ENCODE results near the gene SLC39A5.
"Not testable (repeated sequence)": the region's sequence is repeated elsewhere in the genome, so short reads cannot be mapped to it uniquely, and the experiment has no call there.

The SLC39A5 gene

GRCh38 chr12:56248711-56249110 is 18.9 kb downstream of the SLC39A5 start:
- no peak for DNase-seq

- no peak for DNase-seq
Measured at GRCh38 chr12:56252649-56253048, 22.8 kb downstream of the SLC39A5 start.

GRCh38 chr12:56253091-56253490 is 23.2 kb downstream of the SLC39A5 start:
- no peak for DNase-seq

GRCh38 chr12:56255671-56256070 is 25.8 kb downstream of the SLC39A5 start:
- no peak for DNase-seq

- no peak for DNase-seq
Measured at GRCh38 chr12:56256326-56256960, 26.6 kb downstream of the SLC39A5 start.

GRCh38 chr12:56257071-56257470 is 27.2 kb downstream of the SLC39A5 start:
- no peak for DNase-seq

- DNase-seq: peak; percentile 38
Measured at GRCh38 chr12:56257491-56258067, 27.7 kb downstream of the SLC39A5 start.

- peak; percentile 44 for DNase-seq
Measured at GRCh38 chr12:56258068-56258819, 28.4 kb downstream of the SLC39A5 start, which contains the start of gene ANKRD52. Gene ANKRD52 (minus strand): TSS chr12:56258384. CDS start chr12:56258269, 115 bp downstream.

GRCh38 chr12:56258820-56259183 is 29.0 kb downstream of the SLC39A5 start:
- no peak for DNase-seq

GRCh38 chr12:56260380-56260779 is 30.5 kb downstream of the SLC39A5 start:
- no peak for DNase-seq

- DNase-seq: no peak
Measured at GRCh38 chr12:56260921-56261320, 31.1 kb downstream of the SLC39A5 start.

- DNase-seq: no peak
Measured at GRCh38 chr12:56261503-56262232, 31.8 kb downstream of the SLC39A5 start.

- not testable (repeated sequence) for DNase-seq
Measured at GRCh38 chr12:56262955-56263354, 33.1 kb downstream of the SLC39A5 start.

GRCh38 chr12:56266068-56266692 is 36.3 kb downstream of the SLC39A5 start:
- not testable (repeated sequence) for DNase-seq

- peak; percentile 90 for DNase-seq
Measured at GRCh38 chr12:56266693-56267442, 37.0 kb downstream of the SLC39A5 start, which contains the start of gene COQ10A. Gene COQ10A (plus strand): TSS chr12:56266942. CDS start chr12:56267119, 177 bp downstream.

- DNase-seq: no peak
Measured at GRCh38 chr12:56267443-56268071, 37.7 kb downstream of the SLC39A5 start.

- no peak for DNase-seq
Measured at GRCh38 chr12:56271031-56271430, 41.2 kb downstream of the SLC39A5 start.

- DNase-seq: not testable (repeated sequence)
Measured at GRCh38 chr12:56272468-56272867, 42.6 kb downstream of the SLC39A5 start.

GRCh38 chr12:56274299-56274698 is 44.4 kb downstream of the SLC39A5 start:
- DNase-seq: no peak

GRCh38 chr12:56278905-56279304 is 49.1 kb downstream of the SLC39A5 start:
- no peak for DNase-seq

- DNase-seq: no peak
Measured at GRCh38 chr12:56280849-56281248, 51.0 kb downstream of the SLC39A5 start.
